ENCODE data around the gene HBS1L. TPM values are rescaled to one million over a fixed set of nuclear protein-coding genes. Genes with fewer than 3 reads are reported as not detected.

Gene HBS1L
- total and polyA plus RNA-seq, 4 donors, result 32.7 to 89.0 (median 52.2) TPM

DNA sequence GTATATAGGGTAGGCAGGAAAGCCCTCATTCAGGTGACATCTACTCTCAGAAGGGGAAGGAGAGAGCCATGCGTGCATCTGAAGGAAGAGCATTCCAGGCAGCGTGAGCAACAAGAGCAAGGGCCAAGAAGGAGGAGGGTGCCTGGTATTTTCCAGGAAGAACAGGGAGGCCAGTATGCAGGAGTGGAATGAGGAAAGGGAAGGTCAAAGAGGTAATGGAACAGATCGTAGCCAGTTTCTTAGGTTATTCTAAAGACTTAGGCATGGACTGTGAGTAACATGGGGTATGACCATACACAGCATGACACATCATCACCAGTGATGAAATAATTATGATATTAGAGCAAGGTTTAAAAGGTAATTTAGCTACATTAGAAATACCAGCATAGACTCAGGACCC, 128.8 kb downstream of the HBS1L start:
- WGBS, result 88% methylated on average over 3 of the region's 3 CpGs
- H3K27ac ChIP-seq (ENCODE audit: low read depth in 1 of 2, low read length in 2 of 2), result no peak overlapping the region
- peaks cover 0 to 29% (median 23%) of the 10 kb centered on the region in 4 donors for H3K4me1 ChIP-seq (ENCODE audit: control insufficient read depth in 4 of 4, insufficient read depth in 4 of 4, low read length in 3 of 4)
- DNase-seq (ENCODE audit: low spot score), result no peak
- TF ChIP-seq CTCF (IDR thresholded peaks at IDR 0.05; ENCODE audit: low read depth, low read length, missing input control) (no peak), NR2F2 (IDR thresholded peaks at IDR 0.05) (peak; percentile 62)
- H3K9me3 ChIP-seq (ENCODE audit: control insufficient read depth in 4 of 4, low read length in 3 of 4), result no peaks in the 10 kb centered on the region
- H3K9ac ChIP-seq (ENCODE audit: low read depth in 1 of 2, low read length in 2 of 2), result no peak overlapping the region
- peaks cover 2 to 50% (median 43%) of the 10 kb centered on the region in 4 donors for H3K36me3 ChIP-seq (ENCODE audit: control insufficient read depth in 4 of 4, insufficient read depth in 3 of 4, low read depth in 1 of 4, low read length in 3 of 4)
- H3K4me3 ChIP-seq (ENCODE audit: low read depth in 1 of 3, low read length in 3 of 3), result no peak overlapping the region
- H3K27me3 ChIP-seq (ENCODE audit: control insufficient read depth in 4 of 4, insufficient read depth in 4 of 4, low read length in 3 of 4), result no peaks in the 10 kb centered on the region

GRCh38 chr6:134921721-134922261, 132.8 kb downstream of the HBS1L start:
- Histone ChIP-seq H3K4me1 (ENCODE audit: control insufficient read depth in 4 of 4, insufficient read depth in 4 of 4, low read length in 3 of 4) (no peaks in the 10 kb centered on the region), H3K27ac (ENCODE audit: low read depth in 1 of 2, low read length in 2 of 2) (no peak overlapping the region), H3K9ac (ENCODE audit: low read depth in 1 of 2, low read length in 2 of 2) (no peak overlapping the region), H3K4me3 (ENCODE audit: low read depth in 1 of 3, low read length in 3 of 3) (no peak overlapping the region), H3K9me3 (ENCODE audit: control insufficient read depth in 4 of 4, low read length in 3 of 4) (no peaks in the 10 kb centered on the region), H3K27me3 (ENCODE audit: control insufficient read depth in 4 of 4, insufficient read depth in 4 of 4, low read length in 3 of 4) (no peaks in the 10 kb centered on the region), H3K36me3 (ENCODE audit: control insufficient read depth in 4 of 4, insufficient read depth in 3 of 4, low read depth in 1 of 4, low read length in 3 of 4) (peaks cover 10 to 52% (median 40%) of the 10 kb centered on the region in 4 donors)
- DNase-seq (ENCODE audit: low spot score), result no peak
- TF ChIP-seq RXRA (IDR thresholded peaks at IDR 0.05), result no peak
- TF ChIP-seq CTCF (IDR thresholded peaks at IDR 0.05; ENCODE audit: low read depth, low read length, missing input control), result no peak
- no peak for TF ChIP-seq REST (IDR thresholded peaks at IDR 0.05)
- TF ChIP-seq NR2F2 (IDR thresholded peaks at IDR 0.05), result no peak
- TF ChIP-seq, protein P1, sequence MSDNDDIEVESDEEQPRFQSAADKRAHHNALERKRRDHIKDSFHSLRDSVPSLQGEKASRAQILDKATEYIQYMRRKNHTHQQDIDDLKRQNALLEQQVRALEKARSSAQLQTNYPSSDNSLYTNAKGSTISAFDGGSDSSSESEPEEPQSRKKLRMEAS (IDR thresholded peaks at IDR 0.05), result no peak
- TF ChIP-seq RAD21 (IDR thresholded peaks at IDR 0.05), result no peak
- WGBS, result 94% methylated on average over 6 of the region's 6 CpGs

DNA sequence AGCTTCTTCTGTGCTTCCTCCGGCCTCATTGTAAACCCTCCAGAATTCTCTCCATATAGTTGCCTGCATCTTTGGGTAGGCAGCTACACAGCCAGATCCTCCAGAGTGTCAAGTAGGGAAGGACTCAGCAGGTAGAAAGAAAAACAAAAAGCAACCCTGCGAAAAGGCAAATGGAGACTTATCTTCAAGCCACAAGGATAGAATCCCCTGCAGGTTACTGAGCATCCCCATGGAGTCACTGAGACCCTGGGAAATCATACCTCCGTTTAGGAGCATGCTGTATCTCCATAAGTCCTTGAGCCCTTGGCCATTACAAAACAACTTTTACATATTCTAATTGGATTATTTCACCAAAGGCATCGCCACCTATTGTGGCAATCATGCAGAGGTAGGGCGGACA, 133.3 kb downstream of the HBS1L start:
- Histone ChIP-seq H3K27me3 (ENCODE audit: control insufficient read depth in 4 of 4, insufficient read depth in 4 of 4, low read length in 3 of 4) (no peaks in the 10 kb centered on the region), H3K27ac (ENCODE audit: low read depth in 1 of 2, low read length in 2 of 2) (no peak overlapping the region), H3K9me3 (ENCODE audit: control insufficient read depth in 4 of 4, low read length in 3 of 4) (no peaks in the 10 kb centered on the region), H3K9ac (ENCODE audit: low read depth in 1 of 2, low read length in 2 of 2) (no peak overlapping the region), H3K4me3 (ENCODE audit: low read depth in 1 of 3, low read length in 3 of 3) (no peak overlapping the region), H3K36me3 (ENCODE audit: control insufficient read depth in 4 of 4, insufficient read depth in 3 of 4, low read depth in 1 of 4, low read length in 3 of 4) (peaks cover 10 to 55% (median 41%) of the 10 kb centered on the region in 4 donors), H3K4me1 (ENCODE audit: control insufficient read depth in 4 of 4, insufficient read depth in 4 of 4, low read length in 3 of 4) (no peaks in the 10 kb centered on the region)
- 93% methylated on average over 5 of the region's 5 CpGs for WGBS
- no peak for DNase-seq (ENCODE audit: low spot score)
- TF ChIP-seq NR2F2 (IDR thresholded peaks at IDR 0.05) (no peak), REST (IDR thresholded peaks at IDR 0.05) (no peak), TAF1 (conservative IDR thresholded peaks at IDR 0.05) (no peak), EGR1 (IDR thresholded peaks at IDR 0.05; ENCODE audit: low read depth in 2 of 2) (no peak), RAD21 (IDR thresholded peaks at IDR 0.05) (no peak), GABPA (IDR thresholded peaks at IDR 0.05 in 1 of 2, conservative IDR thresholded peaks at IDR 0.05 in 1 of 2) (no peak), RXRA (IDR thresholded peaks at IDR 0.05) (no peak), FOXA2 (IDR thresholded peaks at IDR 0.05) (no peak), FOXA1 (IDR thresholded peaks at IDR 0.05) (no peak), HNF4G (IDR thresholded peaks at IDR 0.05) (no peak)
- TF ChIP-seq, protein P1 (IDR thresholded peaks at IDR 0.05), result no peak

All from liver (tissue), 9 donors.